Measurements from ENCODE around the gene CCDC85B. TPM values are rescaled to one million over a fixed set of nuclear protein-coding genes. Genes with fewer than 3 reads are reported as not detected.
A peak's percentile ranks its signal among the peaks of the same experiment; 100 is the strongest.

The CCDC85B gene
- total and polyA plus RNA-seq, 3 donors from 2014 or later = 17.1 to 102 (median 77.1) TPM

- DNase-seq = peak; percentile 55
- peak overlapping the region; percentile 85 to 97 for H3K4me3 ChIP-seq
- WGBS, 2 donors = 2% methylated on average over 28 of the region's 49 CpGs; no CpG with 5 or more reads in 1 of the 2 donors
- no peaks in the 10 kb centered on the region for H3K27me3 ChIP-seq
- TF ChIP-seq POLR2A (IDR thresholded peaks at IDR 0.05) = no peak
- TF ChIP-seq, protein P1, sequence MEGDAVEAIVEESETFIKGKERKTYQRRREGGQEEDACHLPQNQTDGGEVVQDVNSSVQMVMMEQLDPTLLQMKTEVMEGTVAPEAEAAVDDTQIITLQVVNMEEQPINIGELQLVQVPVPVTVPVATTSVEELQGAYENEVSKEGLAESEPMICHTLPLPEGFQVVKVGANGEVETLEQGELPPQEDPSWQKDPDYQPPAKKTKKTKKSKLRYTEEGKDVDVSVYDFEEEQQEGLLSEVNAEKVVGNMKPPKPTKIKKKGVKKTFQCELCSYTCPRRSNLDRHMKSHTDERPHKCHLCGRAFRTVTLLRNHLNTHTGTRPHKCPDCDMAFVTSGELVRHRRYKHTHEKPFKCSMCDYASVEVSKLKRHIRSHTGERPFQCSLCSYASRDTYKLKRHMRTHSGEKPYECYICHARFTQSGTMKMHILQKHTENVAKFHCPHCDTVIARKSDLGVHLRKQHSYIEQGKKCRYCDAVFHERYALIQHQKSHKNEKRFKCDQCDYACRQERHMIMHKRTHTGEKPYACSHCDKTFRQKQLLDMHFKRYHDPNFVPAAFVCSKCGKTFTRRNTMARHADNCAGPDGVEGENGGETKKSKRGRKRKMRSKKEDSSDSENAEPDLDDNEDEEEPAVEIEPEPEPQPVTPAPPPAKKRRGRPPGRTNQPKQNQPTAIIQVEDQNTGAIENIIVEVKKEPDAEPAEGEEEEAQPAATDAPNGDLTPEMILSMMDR (IDR thresholded peaks at IDR 0.05) = no peak
- intact Hi-C loops (cut with DNase I; ENCODE audit: low total_unique reads) = no loop called here
- no peaks in the 10 kb centered on the region for H3K9me3 ChIP-seq
- peak overlapping the region; percentile 88 to 94 for H3K27ac ChIP-seq
- H3K4me1 ChIP-seq = peaks cover 13% of the 10 kb centered on the region
- no peaks in the 10 kb centered on the region for H3K36me3 ChIP-seq (ENCODE audit: low read depth, missing control alignments)
Observed at GRCh38 chr11:65857500-65857852, 33.0 kb upstream of the CCDC85B start.

DNA sequence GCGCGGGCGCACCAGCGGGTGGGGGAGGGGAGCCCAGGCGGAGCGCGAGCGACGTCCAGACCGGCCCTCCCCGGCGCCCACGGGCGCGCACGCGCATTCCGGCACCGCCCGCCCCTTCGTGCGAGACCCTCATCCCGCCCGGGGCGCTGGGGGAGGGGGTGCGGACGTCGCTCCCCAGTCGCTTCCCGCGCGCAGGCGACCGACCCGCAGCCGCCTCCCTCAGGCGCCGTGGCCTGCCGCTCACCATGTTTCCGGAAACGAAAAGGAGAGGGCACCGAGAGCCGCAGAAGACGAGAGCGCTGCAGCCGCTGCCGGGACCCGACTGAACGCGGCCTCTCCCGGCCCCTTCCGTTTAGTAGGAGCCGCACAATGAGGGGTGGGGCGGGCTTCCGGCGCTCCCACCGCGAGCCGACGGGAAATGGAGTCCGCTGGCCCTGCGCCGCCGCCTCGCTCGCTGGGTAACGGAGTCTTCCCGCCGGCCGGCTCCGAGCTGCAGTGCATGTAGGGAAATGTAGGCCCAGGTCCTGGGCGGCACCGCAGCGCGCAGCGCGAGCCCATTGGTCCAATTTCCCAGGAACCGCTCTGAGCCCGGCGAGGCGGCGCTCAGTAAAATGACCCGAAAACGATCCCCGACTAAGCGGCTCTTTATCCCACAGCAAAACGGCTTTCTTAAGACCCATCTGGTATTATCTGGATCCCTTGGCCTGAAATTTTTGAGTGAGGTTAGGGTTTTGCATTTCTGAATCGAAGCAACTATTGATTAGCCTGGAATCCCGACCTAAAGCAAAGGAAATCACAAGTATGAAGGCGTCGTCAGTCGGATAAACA is 32.4 kb upstream of the CCDC85B start, which contains the start of gene CFL1:
Gene CFL1, minus strand, starts transcription at position 328 of the 828 bp plus-strand sequence. Its CDS starts 81 bp downstream, at position 247.
- Histone ChIP-seq H3K4me3 (peak within 1 kb of the TSS; percentile 85 to 97), H3K27me3 (no peaks in the 10 kb centered on the region), H3K27ac (peak within 1 kb of the TSS; percentile 88 to 94), H3K4me1 (peaks cover 13% of the 10 kb centered on the region), H3K36me3 (ENCODE audit: low read depth, missing control alignments) (no peaks in the 10 kb centered on the region), H3K9me3 (no peaks in the 10 kb centered on the region)
- DNase-seq = peak; percentile 98
- WGBS, 2 donors = 1% methylated on average over 25 to 90 of the region's 92 CpGs
- intact Hi-C loops (cut with DNase I; ENCODE audit: low total_unique reads) = no loop called here
- TF ChIP-seq, protein P1 (IDR thresholded peaks at IDR 0.05) = peak in 1 of 3 experiments; percentile 0
- TF ChIP-seq POLR2A (IDR thresholded peaks at IDR 0.05) = peak; percentile 85

GRCh38 chr11:65858681-65859087 is 31.8 kb upstream of the CCDC85B start:
- H3K4me3 ChIP-seq = peak overlapping the region; percentile 85 to 97
- TF ChIP-seq, protein P1 (IDR thresholded peaks at IDR 0.05) = no peak
- TF ChIP-seq POLR2A (IDR thresholded peaks at IDR 0.05) = no peak
- DNase-seq = no peak
- no peaks in the 10 kb centered on the region for H3K9me3 ChIP-seq
- peaks cover 13% of the 10 kb centered on the region for H3K4me1 ChIP-seq
- H3K36me3 ChIP-seq (ENCODE audit: low read depth, missing control alignments) = no peaks in the 10 kb centered on the region
- intact Hi-C loops (cut with DNase I; ENCODE audit: low total_unique reads) = no loop called here
- H3K27ac ChIP-seq = peak overlapping the region; percentile 88 to 94
- no peaks in the 10 kb centered on the region for H3K27me3 ChIP-seq
- 0 to 1% methylated on average over 10 of the region's 10 CpGs for WGBS, 2 donors

DNA sequence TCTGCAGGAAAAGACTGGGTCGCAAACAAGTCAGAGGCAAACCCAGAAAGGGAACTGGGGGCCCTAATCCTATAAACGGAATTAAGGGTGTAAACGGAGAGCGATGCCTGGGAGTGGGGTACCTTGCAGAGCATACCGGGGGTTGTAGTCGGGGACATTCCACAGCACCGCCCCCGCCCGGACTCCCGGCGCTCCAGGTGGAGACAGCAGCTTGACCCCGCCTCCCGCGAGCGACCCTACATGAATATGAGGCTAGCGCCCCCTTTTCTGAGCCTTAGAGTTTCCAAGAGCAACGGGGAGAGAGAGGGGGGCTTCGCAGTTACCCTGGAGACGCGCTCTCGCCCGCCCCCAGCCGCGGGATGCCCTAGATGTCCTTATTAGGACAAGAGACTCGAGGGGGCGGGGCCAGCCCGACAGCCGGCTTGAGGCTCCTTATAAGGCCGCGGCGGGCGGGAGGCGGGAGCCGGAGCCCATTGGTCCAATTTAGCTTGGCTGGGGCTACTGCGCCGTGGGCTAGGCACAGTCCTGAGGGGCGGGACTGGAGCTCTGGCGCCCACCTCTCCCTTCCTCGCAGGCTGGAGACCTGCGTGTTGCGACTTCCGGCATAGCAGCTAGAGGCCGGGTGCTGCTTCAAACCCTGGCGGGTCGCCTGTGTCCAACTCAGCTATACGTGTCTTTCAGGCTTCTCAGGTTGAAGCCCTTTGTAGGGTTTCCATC is 31.2 kb upstream of the CCDC85B start:
- intact Hi-C loops (cut with DNase I; ENCODE audit: low total_unique reads) = no loop called here
- DNase-seq = peak; percentile 100
- H3K4me3 ChIP-seq = peak overlapping the region; percentile 85 to 97
- H3K27ac ChIP-seq = peak overlapping the region; percentile 88 to 94
- 1% methylated on average over 25 to 46 of the region's 46 CpGs for WGBS, 2 donors
- no peaks in the 10 kb centered on the region for H3K9me3 ChIP-seq
- TF ChIP-seq POLR2A (IDR thresholded peaks at IDR 0.05) = peak; percentile 82
- TF ChIP-seq, protein P1 (IDR thresholded peaks at IDR 0.05) = peak in 2 of 3 experiments; percentile 1 to 18
- H3K4me1 ChIP-seq = peaks cover 13% of the 10 kb centered on the region
- no peaks in the 10 kb centered on the region for H3K27me3 ChIP-seq
- H3K36me3 ChIP-seq (ENCODE audit: low read depth, missing control alignments) = no peaks in the 10 kb centered on the region

Measured in testis (tissue), 3 donors.